ENCODE data around the gene TMEM175.

TMEM175 gene

GRCh38 chr4:895596-895995 is 36.7 kb upstream of the TMEM175 start:
- Histone ChIP-seq H3F3A (ENCODE audit: control insufficient read depth, insufficient read depth) (no peaks in the 10 kb centered on the region), H3K27ac (ENCODE audit: low read depth, low read length) (no peak overlapping the region), H3K27me3 (ENCODE audit: control insufficient read depth, low read length) (no peaks in the 10 kb centered on the region), H3K9me2 (replicated peaks; ENCODE audit: control insufficient read depth, low read length) (no peaks in the 10 kb centered on the region), H3K36me3 (ENCODE audit: control insufficient read depth, low read length) (peaks cover 8% of the 10 kb centered on the region; the same call in 1 of the 2 replicates), H3K4me1 (ENCODE audit: control insufficient read depth, low read length) (no peaks in the 10 kb centered on the region), H3K4me3 (ENCODE audit: low read length) (no peak overlapping the region), H4K20me1 (ENCODE audit: control insufficient read depth, insufficient read depth, low read depth, low read length) (no peaks in the 10 kb centered on the region), H3K4me2 (ENCODE audit: low read length) (no peak overlapping the region), H3K9me3 (ENCODE audit: control insufficient read depth, insufficient read depth, low read length) (no peaks in the 10 kb centered on the region), H3K79me2 (ENCODE audit: control insufficient read depth, low read length) (no peaks in the 10 kb centered on the region)
- no peak for TF ChIP-seq EZH2phosphoT487 (IDR thresholded peaks at IDR 0.05; ENCODE audit: borderline replicate concordance, low read length)
- no peak for TF ChIP-seq CTCF (IDR thresholded peaks at IDR 0.05; ENCODE audit: low read depth, low read length, poor library complexity, severe bottlenecking)

- H3K9me3 ChIP-seq (ENCODE audit: control insufficient read depth, insufficient read depth, low read length), result no peaks in the 10 kb centered on the region
- H3F3A ChIP-seq (ENCODE audit: control insufficient read depth, insufficient read depth), result no peaks in the 10 kb centered on the region
- H3K27me3 ChIP-seq (ENCODE audit: control insufficient read depth, low read length), result no peaks in the 10 kb centered on the region
- TF ChIP-seq CTCF (IDR thresholded peaks at IDR 0.05; ENCODE audit: low read depth, low read length, poor library complexity, severe bottlenecking), result peak; percentile 19
- no peak for TF ChIP-seq EZH2phosphoT487 (IDR thresholded peaks at IDR 0.05; ENCODE audit: borderline replicate concordance, low read length)
- no peaks in the 10 kb centered on the region for H3K79me2 ChIP-seq (ENCODE audit: control insufficient read depth, low read length)
- no peaks in the 10 kb centered on the region for H3K4me1 ChIP-seq (ENCODE audit: control insufficient read depth, low read length)
- no peak overlapping the region for H3K4me2 ChIP-seq (ENCODE audit: low read length)
- no peak overlapping the region for H3K4me3 ChIP-seq (ENCODE audit: low read length)
- no peaks in the 10 kb centered on the region for H4K20me1 ChIP-seq (ENCODE audit: control insufficient read depth, insufficient read depth, low read depth, low read length)
- H3K36me3 ChIP-seq (ENCODE audit: control insufficient read depth, low read length), result peaks cover 8% of the 10 kb centered on the region; the same call in 1 of the 2 replicates
- no peak overlapping the region for H3K27ac ChIP-seq (ENCODE audit: low read depth, low read length)
- H3K9me2 ChIP-seq (replicated peaks; ENCODE audit: control insufficient read depth, low read length), result no peaks in the 10 kb centered on the region
Measured at GRCh38 chr4:896216-896615, 36.0 kb upstream of the TMEM175 start.

- Histone ChIP-seq H3K27ac (ENCODE audit: low read depth, low read length) (no peak overlapping the region), H3K4me1 (ENCODE audit: control insufficient read depth, low read length) (no peaks in the 10 kb centered on the region), H4K20me1 (ENCODE audit: control insufficient read depth, insufficient read depth, low read depth, low read length) (no peaks in the 10 kb centered on the region), H3K27me3 (ENCODE audit: control insufficient read depth, low read length) (no peaks in the 10 kb centered on the region), H3F3A (ENCODE audit: control insufficient read depth, insufficient read depth) (no peaks in the 10 kb centered on the region), H3K4me3 (ENCODE audit: low read length) (no peak overlapping the region), H3K4me2 (ENCODE audit: low read length) (no peak overlapping the region), H3K9me2 (replicated peaks; ENCODE audit: control insufficient read depth, low read length) (no peaks in the 10 kb centered on the region), H3K79me2 (ENCODE audit: control insufficient read depth, low read length) (no peaks in the 10 kb centered on the region), H3K36me3 (ENCODE audit: control insufficient read depth, low read length) (peaks cover 8% of the 10 kb centered on the region; the same call in 1 of the 2 replicates), H3K9me3 (ENCODE audit: control insufficient read depth, insufficient read depth, low read length) (no peaks in the 10 kb centered on the region)
- TF ChIP-seq CTCF (IDR thresholded peaks at IDR 0.05; ENCODE audit: low read depth, low read length, poor library complexity, severe bottlenecking) (no peak), EZH2phosphoT487 (IDR thresholded peaks at IDR 0.05; ENCODE audit: borderline replicate concordance, low read length) (no peak)
Measured at GRCh38 chr4:896630-897029, 35.6 kb upstream of the TMEM175 start.
